Measurements from ENCODE around the gene CXXC5. TPM values are rescaled to one million over a fixed set of nuclear protein-coding genes. Genes with fewer than 3 reads are reported as not detected.
A peak's percentile ranks its signal among the peaks of the same experiment; 100 is the strongest.

CXXC5 gene
- total and polyA plus RNA-seq, 9 of the 15 experiments (the other 6 are each of a cell fraction or from before 2014, with no cell fraction given) = 1.9 to 123 (median 45.8) TPM

GRCh38 chr5:139692679-139693308 lies 44.6 kb downstream of the CXXC5 start:
- ChIA-PET POLR2A (interaction anchor here (0.7 to 2.7 kb wide), 6 partner anchors 9 to 74 kb away, joined by 3 to 9 read pairs (median 3); partner anchors contain the start of gene CXXC5), CTCF (ENCODE audit: low intra/inter-chr PET ratio) (no interaction called here)
- H3K4me3 ChIP-seq = no peak overlapping the region
- H3K27ac ChIP-seq (ENCODE audit: extremely low read depth, low read depth, low read length) = no peak overlapping the region
- H3K79me2 ChIP-seq (ENCODE audit: control insufficient read depth, insufficient read depth, low read length) = peaks cover 10% of the 10 kb centered on the region; the same call in 2 of the 3 replicates
- intact Hi-C loops (cut with micrococcal nuclease) = loop anchor here (5.0 to 10.0 kb wide), 3 partner anchors 75 to 270 kb away; partner anchors contain the start of gene UBE2D2
- no peak overlapping the region for H2AFZ ChIP-seq (ENCODE audit: low read depth, low read length)
- TF ChIP-seq POLR2G (IDR thresholded peaks at IDR 0.05; ENCODE audit: low read depth, low read length) = peak; percentile 49; the same call in 1 of the 2 replicates
- peak; percentile 75; the same call in 1 of the 2 replicates for TF ChIP-seq TOE1 (IDR thresholded peaks at IDR 0.05; ENCODE audit: borderline replicate concordance)
- TF ChIP-seq TOE1 (CRISPR knock-in tag; IDR thresholded peaks at IDR 0.05; ENCODE audit: borderline replicate concordance, low read depth) = no peak
- no peak for TF ChIP-seq ATF7 (IDR thresholded peaks at IDR 0.05)
- TF ChIP-seq RFX1 (IDR thresholded peaks at IDR 0.05) = peak; percentile 90
- TF ChIP-seq CBX8 (IDR thresholded peaks at IDR 0.05; ENCODE audit: borderline replicate concordance, extremely low read depth, low read depth, low read length, poor library complexity, severe bottlenecking) = no peak
- TF ChIP-seq RCOR1 (IDR thresholded peaks at IDR 0.05; ENCODE audit: borderline replicate concordance in 1 of 2, low read depth in 2 of 2, low read length in 2 of 2) = 0 out of 4 replicates have a peak, but pooled peaks of 1 of the 2 experiments have one; percentile 25
- peak; percentile 20; the same call in 1 of the 2 replicates for TF ChIP-seq CBFA2T2 (conservative IDR thresholded peaks at IDR 0.05)
- TF ChIP-seq ZBTB7A (IDR thresholded peaks at IDR 0.05; ENCODE audit: borderline replicate concordance, control insufficient read depth, low read depth, low read length) = peak; percentile 45; the same call in 1 of the 2 replicates
- TF ChIP-seq, protein P1, sequence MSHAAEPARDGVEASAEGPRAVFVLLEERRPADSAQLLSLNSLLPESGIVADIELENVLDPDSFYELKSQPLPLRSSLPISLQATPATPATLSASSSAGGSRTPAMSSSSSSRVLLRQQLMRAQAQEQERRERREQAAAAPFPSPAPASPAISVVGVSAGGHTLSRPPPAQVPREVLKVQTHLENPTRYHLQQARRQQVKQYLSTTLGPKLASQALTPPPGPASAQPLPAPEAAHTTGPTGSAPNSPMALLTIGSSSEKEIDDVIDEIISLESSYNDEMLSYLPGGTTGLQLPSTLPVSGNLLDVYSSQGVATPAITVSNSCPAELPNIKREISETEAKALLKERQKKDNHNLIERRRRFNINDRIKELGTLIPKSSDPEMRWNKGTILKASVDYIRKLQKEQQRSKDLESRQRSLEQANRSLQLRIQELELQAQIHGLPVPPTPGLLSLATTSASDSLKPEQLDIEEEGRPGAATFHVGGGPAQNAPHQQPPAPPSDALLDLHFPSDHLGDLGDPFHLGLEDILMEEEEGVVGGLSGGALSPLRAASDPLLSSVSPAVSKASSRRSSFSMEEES (CRISPR knock-in tag; IDR thresholded peaks at IDR 0.05) = peak; percentile 80
- TF ChIP-seq FIP1L1 (IDR thresholded peaks at IDR 0.05; ENCODE audit: low read depth, low read length, poor library complexity, severe bottlenecking) = no peak
- TF ChIP-seq USF1 (CRISPR knock-in tag; IDR thresholded peaks at IDR 0.05) = peak; percentile 43
- peak; percentile 57; the same call in 1 of the 2 replicates for TF ChIP-seq RAD51 (IDR thresholded peaks at IDR 0.05; ENCODE audit: borderline replicate concordance, low read depth)
- TF ChIP-seq, protein P2, sequence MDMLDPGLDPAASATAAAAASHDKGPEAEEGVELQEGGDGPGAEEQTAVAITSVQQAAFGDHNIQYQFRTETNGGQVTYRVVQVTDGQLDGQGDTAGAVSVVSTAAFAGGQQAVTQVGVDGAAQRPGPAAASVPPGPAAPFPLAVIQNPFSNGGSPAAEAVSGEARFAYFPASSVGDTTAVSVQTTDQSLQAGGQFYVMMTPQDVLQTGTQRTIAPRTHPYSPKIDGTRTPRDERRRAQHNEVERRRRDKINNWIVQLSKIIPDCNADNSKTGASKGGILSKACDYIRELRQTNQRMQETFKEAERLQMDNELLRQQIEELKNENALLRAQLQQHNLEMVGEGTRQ (CRISPR knock-in tag; IDR thresholded peaks at IDR 0.05) = peak; percentile 55
- H3K4me1 ChIP-seq (replicated peaks in 1 of 2; ENCODE audit: control insufficient read depth in 2 of 2, insufficient read depth in 2 of 2, low read length in 2 of 2) = peaks cover 54 to 61% of the 10 kb centered on the region in 2 experiments
- H4K20me1 ChIP-seq (replicated peaks; ENCODE audit: control insufficient read depth, insufficient read depth, low read length) = no peaks in the 10 kb centered on the region
- H3K9me1 ChIP-seq (ENCODE audit: control insufficient read depth, insufficient read depth, low read length) = no peaks in the 10 kb centered on the region
- DNase-seq (ENCODE audit: extremely low read depth in 1 of 4, low spot score in 3 of 4) (peak in 1 of 4 experiments; percentile 48), ATAC-seq (no peak), FAIRE-seq (no peak)
- in situ Hi-C loops (cut with MboI) = no loop called here
- no peak overlapping the region for H3K4me2 ChIP-seq (ENCODE audit: insufficient read depth, low read length)
- peak overlapping the region in 1 of 2 experiments; percentile 47; a peak in 2 of 4 replicates for H3K9ac ChIP-seq (ENCODE audit: insufficient read depth in 1 of 2, low read depth in 2 of 2, low read length in 2 of 2)
- WGBS (ENCODE audit: insufficient coverage, low coverage, missing lambda C conversion rate) = 36% methylated on average over 7 of the region's 8 CpGs
- no TSS peak for BruUV-seq (replicated peaks)
- no peaks in the 10 kb centered on the region for H3K27me3 ChIP-seq (ENCODE audit: control insufficient read depth in 2 of 2, insufficient read depth in 2 of 2, low read length in 2 of 2)
- no peaks in the 10 kb centered on the region for H3K9me3 ChIP-seq (replicated peaks; ENCODE audit: control insufficient read depth, insufficient read depth, low read depth, low read length)
- H3K36me3 ChIP-seq (ENCODE audit: control insufficient read depth, insufficient read depth, low read length) = peaks cover 4% of the 10 kb centered on the region; the same call in 1 of the 3 replicates

All from K562 (cell line).